Keratinocyte (primary cell): Measurements from ENCODE around the gene MMP24OS. TPM values are rescaled to one million over a fixed set of nuclear protein-coding genes. Genes with fewer than 3 reads are reported as not detected.

Experiments
- DNase-seq: peaks from one replicate; pipeline ENCODE4 v3.0.0-alpha.2; 2011; ENCODE audit warnings: low read depth, missing footprints, low spot score
- FAIRE-seq: peaks from 2 replicates; lab custom pipeline; 2011; peaks lifted over from hg19 to GRCh38; lab: Jason Lieb, UNC
- H2AFZ ChIP-seq: 2 replicates; pipeline ENCODE4 v1.6.0; 2012; ENCODE audit warnings: low read length, control low read depth, inconsistent platforms; ENCODE audit not compliant: control insufficient read depth
- H3K27ac ChIP-seq: 2 replicates; pipeline ENCODE4 v1.5.1; 2011; ENCODE audit warnings: low read length; ENCODE audit not compliant: control insufficient read depth, insufficient read depth
- H3K27me3 ChIP-seq: 3 replicates; pipeline ENCODE4 v1.6.0; 2011; ENCODE audit warnings: low read length; ENCODE audit not compliant: control insufficient read depth, insufficient read depth; ENCODE audit errors: extremely low read depth
- H3K36me3 ChIP-seq, 2 experiments: 2 replicates in 1 of 2; 3 replicates in 1 of 2; pipeline ENCODE4 v1.5.1; 2011; ENCODE audit warnings: low read length in 2 of 2, mild to moderate bottlenecking in 1 of 2; ENCODE audit not compliant: control insufficient read depth in 2 of 2, insufficient read depth in 2 of 2; ENCODE audit errors: extremely low read depth in 1 of 2
- H3K4me1 ChIP-seq: 3 replicates; pipeline ENCODE4 v1.5.1; 2011; ENCODE audit warnings: low read length; ENCODE audit not compliant: control insufficient read depth, insufficient read depth; ENCODE audit errors: extremely low read depth
- H3K4me2 ChIP-seq: 3 replicates; pipeline ENCODE4 v1.6.0; 2011; ENCODE audit warnings: low read depth, low read length; ENCODE audit not compliant: control insufficient read depth, insufficient read depth; ENCODE audit errors: extremely low read depth
- H3K4me3 ChIP-seq, 3 experiments: fragments of 200-600 bp in 1 of 3; sonication (generic) in 1 of 3; 2 replicates in 2 of 3; 3 replicates in 1 of 3; pipeline ENCODE4 v1.5.1; 2011 to 2016; ENCODE audit warnings: low read length in 3 of 3, mild to moderate bottlenecking in 3 of 3, control low read depth in 2 of 3, inconsistent platforms in 1 of 3, low read depth in 1 of 3, mixed read lengths in 1 of 3, mixed run types in 1 of 3, moderate library complexity in 1 of 3; ENCODE audit not compliant: control insufficient read depth in 2 of 3, insufficient read depth in 2 of 3; ENCODE audit errors: extremely low read depth in 1 of 3
- H3K79me2 ChIP-seq: 2 replicates; pipeline ENCODE4 v1.6.0; 2012; ENCODE audit warnings: low read length; ENCODE audit not compliant: control insufficient read depth, insufficient read depth
- H3K9ac ChIP-seq: 3 replicates; pipeline ENCODE4 v1.6.0; 2011; ENCODE audit warnings: low read length; ENCODE audit not compliant: control insufficient read depth, insufficient read depth; ENCODE audit errors: extremely low read depth
- H3K9me1 ChIP-seq: 3 replicates; pipeline ENCODE4 v1.6.0; 2011; ENCODE audit warnings: low read length; ENCODE audit not compliant: control insufficient read depth, insufficient read depth; ENCODE audit errors: extremely low read depth
- H3K9me3 ChIP-seq: 2 replicates; pipeline ENCODE4 v1.5.1; 2012; ENCODE audit warnings: low read depth, low read length; ENCODE audit not compliant: control insufficient read depth
- H4K20me1 ChIP-seq: 3 replicates; pipeline ENCODE4 v1.6.0; 2011; ENCODE audit warnings: low read length; ENCODE audit not compliant: control insufficient read depth, insufficient read depth; ENCODE audit errors: extremely low read depth
- CTCF ChIP-seq, 3 experiments: IDR thresholded peaks in 1 of 3; conservative IDR thresholded peaks in 1 of 3; optimal IDR thresholded peaks in 1 of 3; 2 replicates in 2 of 3; 3 replicates in 1 of 3; pipeline versions ENCODE3 to v1.5.1; 2011; ENCODE audit warnings: low read length in 3 of 3, mild to moderate bottlenecking in 3 of 3, moderate library complexity in 2 of 3, control low read depth in 1 of 3, inconsistent platforms in 1 of 3; ENCODE audit not compliant: insufficient read depth in 2 of 3; ENCODE audit errors: extremely low read depth in 1 of 3
- EZH2 ChIP-seq: IDR thresholded peaks from one replicate; pipeline ENCODE4 v1.6.1; 2012; ENCODE audit warnings: inconsistent platforms, mild to moderate bottlenecking, low read length, moderate library complexity
- dilution Hi-C: fragments of 300-500 bp; cut with MboI; formaldehyde crosslinking; loops from one replicate; pipeline ENCODE4 v1.7.0; 2020; ENCODE audit warnings: low sequenced_read_pairs; ENCODE audit not compliant: extremely low pct_ligation_motif_present
- polyA plus RNA-seq, 5 experiments: library from polyadenylated mRNA; depleted of rRNA in 3 of 5; stranded (reverse) in 3 of 5; stranded (forward) in 1 of 5; unstranded in 1 of 5; fragments of >200 nt; gene quantifications; 1 replicate in 1 of 5; 2 replicates in 3 of 5; 3 replicates in 1 of 5; pipeline versions ENCODE4 v1.2.1 to v1.2.3, GENCODE V29; 2011 to 2012; ENCODE audit warnings: missing spikeins in 2 of 5, low read depth in 1 of 5, low replicate concordance in 1 of 5

The MMP24OS gene
- polyA plus RNA-seq, 1 donor (not counting 4 experiments of a cell fraction or from before 2014, with no cell fraction given) = 19.5 TPM

- Histone ChIP-seq H3K9ac (no peak overlapping the region), H3K27ac (no peak overlapping the region), H3K9me1 (no peaks in the 10 kb centered on the region), H3K27me3 (peaks cover 10% of the 10 kb centered on the region), H3K4me2 (no peak overlapping the region), H3K36me3 (no peaks in the 10 kb centered on the region), H3K9me3 (no peaks in the 10 kb centered on the region), H3K4me1 (no peaks in the 10 kb centered on the region), H2AFZ (no peak overlapping the region), H3K4me3 (no peak overlapping the region), H3K79me2 (no peaks in the 10 kb centered on the region), H4K20me1 (no peaks in the 10 kb centered on the region)
- dilution Hi-C loops = no loop called here
- FAIRE-seq (no peak), DNase-seq (no peak)
- TF ChIP-seq CTCF (optimal IDR thresholded peaks at IDR 0.05 in 1 of 3, IDR thresholded peaks at IDR 0.05 in 1 of 3, conservative IDR thresholded peaks at IDR 0.05 in 1 of 3; ENCODE audit: extremely low read depth in 1 of 3, insufficient read depth in 2 of 3, low read length in 3 of 3) (no peak), EZH2 (no peak)
Measured at GRCh38 chr20:35238170-35238569, 39.8 kb downstream of the MMP24OS start.

DNA sequence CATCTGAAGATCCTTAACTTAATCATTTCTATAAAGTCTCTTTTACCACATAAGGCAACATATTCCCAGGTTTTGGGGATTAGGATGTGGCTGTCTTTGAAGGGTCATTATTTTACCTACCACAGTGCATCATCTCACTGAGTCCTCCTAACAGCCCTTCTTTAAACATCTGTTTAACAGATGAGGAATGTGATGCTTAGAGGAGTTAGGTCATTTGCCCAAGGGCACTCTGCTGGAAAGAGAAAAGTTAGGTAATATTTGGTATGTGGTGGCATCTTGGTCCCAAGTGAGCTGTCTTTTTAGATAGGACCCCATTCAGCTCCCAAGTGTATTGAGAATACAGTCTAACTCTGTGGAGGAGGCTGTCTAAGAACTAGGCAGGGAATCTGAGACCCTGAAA is 40.4 kb downstream of the MMP24OS start:
- Histone ChIP-seq H3K4me3 (no peak overlapping the region), H3K9ac (no peak overlapping the region), H3K27ac (no peak overlapping the region), H2AFZ (no peak overlapping the region), H3K4me2 (no peak overlapping the region), H3K79me2 (no peaks in the 10 kb centered on the region), H3K36me3 (no peaks in the 10 kb centered on the region), H3K27me3 (peaks cover 10% of the 10 kb centered on the region), H4K20me1 (no peaks in the 10 kb centered on the region), H3K9me1 (no peaks in the 10 kb centered on the region), H3K4me1 (no peaks in the 10 kb centered on the region), H3K9me3 (no peaks in the 10 kb centered on the region)
- DNase-seq = no peak
- no peak for FAIRE-seq
- TF ChIP-seq EZH2 (no peak), CTCF (optimal IDR thresholded peaks at IDR 0.05 in 1 of 3, IDR thresholded peaks at IDR 0.05 in 1 of 3, conservative IDR thresholded peaks at IDR 0.05 in 1 of 3; ENCODE audit: extremely low read depth in 1 of 3, insufficient read depth in 2 of 3, low read length in 3 of 3) (no peak)
- dilution Hi-C loops = no loop called here
